T-helper 2 cell (primary cell): Measurements from ENCODE around the gene CCDC192.
"Not testable (repeated sequence)": the region's sequence is repeated elsewhere in the genome, so short reads cannot be mapped to it uniquely, and the experiment has no call there.

Source experiments
- DNase-seq, 5 experiments: peaks; one replicate each; pipeline versions ENCODE4 v3.0.0 to v3.0.0-alpha.2; 2012 to 2022

Gene CCDC192

DNA sequence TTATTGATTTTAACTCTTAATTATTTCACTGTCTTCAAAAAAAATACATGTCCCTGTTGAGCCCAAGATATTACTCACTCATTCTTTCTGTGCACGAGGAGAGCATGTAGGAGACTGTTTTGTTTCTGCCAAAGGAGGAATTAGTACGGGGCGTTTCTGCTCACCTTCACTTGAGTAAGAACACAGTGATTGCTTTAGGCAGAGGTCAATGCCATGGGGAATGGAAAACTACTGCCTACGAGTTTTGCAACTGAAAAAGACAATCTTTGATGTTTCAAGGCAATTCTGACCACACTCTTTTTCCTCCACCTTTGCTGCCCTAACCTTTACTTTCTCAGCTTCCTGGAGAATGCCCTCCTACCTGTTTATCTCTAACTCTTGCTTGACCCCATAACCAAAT, 109.4 kb downstream of the CCDC192 start:
- no peak for DNase-seq

DNA sequence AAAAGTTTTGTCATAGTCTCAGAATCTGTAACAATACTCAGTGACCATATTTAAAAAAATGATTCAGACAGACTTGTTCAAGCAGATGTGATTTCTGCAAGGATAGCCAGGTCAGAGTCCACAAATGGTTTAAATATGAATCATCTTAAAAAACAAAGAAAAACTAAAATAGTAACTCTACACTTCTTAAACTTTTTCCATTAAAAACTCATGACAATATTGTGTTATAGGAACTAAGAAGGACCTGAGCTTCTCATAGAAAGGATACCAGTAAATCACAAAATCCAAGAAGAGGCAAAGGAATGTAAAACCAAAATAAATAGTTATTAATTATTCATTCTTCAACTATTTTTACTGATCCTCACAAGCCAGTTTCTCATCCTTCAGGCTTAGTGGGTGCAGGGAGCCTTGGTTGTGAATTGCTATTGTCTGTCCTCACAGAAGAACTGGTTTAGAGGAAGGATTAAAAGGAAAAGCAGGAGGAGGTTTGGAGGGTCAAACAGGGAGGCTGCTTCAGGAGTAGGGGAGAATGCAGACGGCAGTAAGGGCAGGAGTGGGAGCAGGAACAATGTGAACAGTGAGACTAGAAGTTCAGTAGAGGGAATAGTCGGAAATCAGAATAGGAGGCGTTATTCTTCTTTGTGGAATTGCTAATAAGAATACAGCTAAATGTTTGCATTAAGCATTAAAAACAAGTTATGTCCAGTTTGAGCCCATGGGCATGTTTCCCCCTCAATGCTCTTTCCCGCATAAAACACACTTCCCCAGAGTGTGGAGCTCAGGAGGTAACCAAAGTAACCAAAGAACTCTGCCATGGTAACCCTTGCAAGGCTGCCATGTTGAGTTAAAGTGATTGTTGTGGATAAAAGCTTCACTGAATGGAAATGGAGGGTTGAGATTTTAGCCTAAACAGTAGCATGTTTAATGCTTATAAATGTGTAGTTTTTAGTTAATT, 110.7 kb downstream of the CCDC192 start:
- no peak for DNase-seq

DNA sequence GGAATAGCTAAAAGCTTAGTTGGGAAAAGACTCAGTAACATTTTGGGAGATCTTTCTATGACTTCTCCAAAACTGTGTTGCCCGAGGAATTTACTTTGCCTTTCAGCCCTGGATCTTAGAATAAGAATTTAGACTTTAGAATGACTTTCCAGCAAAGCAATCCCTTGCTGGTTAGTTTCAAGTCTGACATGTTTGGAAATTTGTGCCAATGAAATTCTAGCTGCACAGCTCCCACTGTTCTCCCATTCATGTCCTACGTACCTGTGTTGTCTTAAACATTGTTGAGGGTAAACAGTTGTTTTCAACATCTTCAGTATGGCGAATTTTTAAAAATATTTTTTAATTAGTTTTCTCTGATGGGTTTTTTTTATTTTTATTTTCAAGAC, 111.4 kb downstream of the CCDC192 start:
- DNase-seq: no peak

DNA sequence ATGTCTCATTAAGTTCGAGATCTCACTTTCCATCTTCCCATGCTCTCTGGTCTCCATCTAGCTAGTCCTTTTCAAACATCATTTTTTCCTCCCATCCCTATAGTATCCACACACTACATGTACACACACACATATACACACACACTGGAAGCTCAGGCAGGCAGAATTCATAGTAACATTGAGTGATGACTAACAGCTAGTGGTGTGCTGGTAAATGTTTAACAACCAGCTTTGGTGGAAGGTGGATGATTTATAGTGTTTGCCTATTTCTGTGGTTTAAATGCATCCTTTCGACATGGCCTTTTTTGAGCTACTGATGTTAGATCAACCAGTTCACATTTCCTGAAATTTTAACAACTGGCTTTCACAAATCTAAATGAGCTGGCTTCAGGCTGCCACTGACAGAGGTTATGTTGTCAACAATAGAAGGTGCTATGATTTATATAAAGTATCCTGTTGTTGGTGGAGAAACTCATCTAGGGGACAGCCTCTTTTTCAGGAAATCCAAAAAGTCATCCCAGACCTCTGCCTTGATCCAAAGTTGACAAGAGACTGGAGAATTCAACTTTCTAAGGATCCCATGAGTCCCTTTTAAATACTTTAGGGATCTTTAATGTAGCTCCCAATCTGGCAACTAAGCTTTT, 117.8 kb downstream of the CCDC192 start:
- no peak for DNase-seq

DNA sequence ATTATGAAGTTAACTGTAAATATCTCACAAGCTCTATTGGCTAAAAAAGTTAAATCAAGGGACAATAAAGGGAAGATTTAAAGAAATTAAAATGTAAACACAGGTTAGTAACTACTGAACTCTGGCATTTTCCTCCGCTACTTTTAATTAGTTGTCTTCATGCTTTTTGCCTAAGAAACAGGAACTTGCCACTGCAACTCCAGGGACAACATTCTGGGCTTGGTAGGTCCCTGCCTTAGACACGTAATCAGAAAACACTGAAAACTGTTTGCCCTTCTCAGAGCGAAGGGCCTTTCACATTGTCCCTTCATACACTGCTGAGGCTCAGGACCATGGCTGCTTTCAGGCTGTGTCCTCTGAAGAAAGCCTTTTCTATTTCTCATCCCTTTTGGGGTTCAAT, 118.7 kb downstream of the CCDC192 start:
- no peak for DNase-seq

DNA sequence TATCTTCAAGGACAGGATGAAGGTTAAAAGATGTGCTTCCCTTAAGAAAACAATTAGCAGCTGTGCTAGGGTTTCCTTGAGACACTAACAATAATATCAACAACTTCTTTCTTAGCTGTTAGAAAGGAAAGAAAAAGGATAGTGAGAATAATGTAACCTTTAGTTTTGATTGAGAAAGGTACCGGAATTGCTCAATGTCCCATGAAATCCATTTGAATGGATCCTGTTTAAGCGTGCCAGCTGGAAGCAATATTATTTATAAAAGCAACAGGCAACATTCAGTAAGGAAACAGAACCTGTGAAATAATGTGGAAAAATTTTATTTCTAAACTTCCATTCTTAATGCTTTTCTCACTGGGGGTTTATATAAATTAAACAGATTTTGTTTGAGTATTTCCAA, 120.9 kb downstream of the CCDC192 start:
- DNase-seq: no peak

DNA sequence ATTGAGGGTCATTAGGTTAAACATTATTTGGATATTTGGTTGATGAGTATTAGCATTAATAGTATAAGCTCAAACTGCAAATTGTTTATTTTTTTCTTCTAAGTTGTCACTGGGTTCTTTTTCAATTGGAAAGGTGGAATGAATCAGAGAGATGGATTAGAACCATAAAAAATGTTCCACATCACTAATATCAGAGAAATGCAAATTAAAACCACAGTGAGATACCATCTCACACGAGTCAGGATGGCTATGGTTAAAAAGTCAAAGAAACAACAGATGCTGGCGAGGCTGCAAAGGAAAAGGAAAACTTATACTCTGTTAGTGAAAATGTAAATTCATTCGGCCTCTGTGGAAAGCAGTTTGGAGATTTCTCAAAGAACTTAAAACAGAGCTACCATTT, 122.8 kb downstream of the CCDC192 start:
- no peak for DNase-seq

DNA sequence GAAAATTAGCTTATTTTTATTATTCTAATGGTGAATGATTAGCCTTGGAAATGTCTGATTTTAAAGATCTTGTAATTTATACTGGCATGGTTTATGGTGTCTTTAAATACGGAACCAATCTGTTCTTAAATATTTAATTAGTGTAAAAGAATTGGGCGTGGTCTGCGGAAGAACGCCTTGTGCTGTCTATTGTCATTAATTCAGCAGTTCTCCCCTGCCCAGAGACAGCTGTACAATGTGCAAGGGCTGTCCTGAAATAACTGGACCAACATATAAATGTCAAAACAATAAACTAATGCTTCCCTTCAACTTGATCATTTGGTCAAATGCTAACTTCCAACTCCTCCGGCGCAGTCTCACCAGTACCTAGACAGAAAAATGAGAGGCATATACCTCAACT, 124.3 kb downstream of the CCDC192 start:
- no peak for DNase-seq

DNA sequence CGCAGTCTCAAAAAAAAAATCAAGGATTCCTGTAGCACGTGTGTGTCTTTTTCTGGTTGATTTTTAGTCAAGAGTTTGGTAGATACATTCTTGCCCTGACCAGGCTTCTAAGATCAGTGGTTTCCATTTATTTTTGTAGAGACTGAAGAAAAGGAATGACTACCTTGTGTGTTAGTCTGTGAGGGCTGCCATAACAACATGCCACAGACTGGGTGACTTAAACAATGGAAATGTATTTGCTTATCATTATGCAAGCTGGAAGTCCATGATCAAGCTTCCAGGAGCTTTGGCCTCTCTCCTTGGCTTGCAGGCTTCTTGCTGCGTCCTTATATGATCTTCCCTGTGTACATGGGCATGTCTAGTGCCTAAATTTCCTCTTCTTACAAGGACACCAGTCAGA, 127.0 kb downstream of the CCDC192 start:
- no peak for DNase-seq

DNA sequence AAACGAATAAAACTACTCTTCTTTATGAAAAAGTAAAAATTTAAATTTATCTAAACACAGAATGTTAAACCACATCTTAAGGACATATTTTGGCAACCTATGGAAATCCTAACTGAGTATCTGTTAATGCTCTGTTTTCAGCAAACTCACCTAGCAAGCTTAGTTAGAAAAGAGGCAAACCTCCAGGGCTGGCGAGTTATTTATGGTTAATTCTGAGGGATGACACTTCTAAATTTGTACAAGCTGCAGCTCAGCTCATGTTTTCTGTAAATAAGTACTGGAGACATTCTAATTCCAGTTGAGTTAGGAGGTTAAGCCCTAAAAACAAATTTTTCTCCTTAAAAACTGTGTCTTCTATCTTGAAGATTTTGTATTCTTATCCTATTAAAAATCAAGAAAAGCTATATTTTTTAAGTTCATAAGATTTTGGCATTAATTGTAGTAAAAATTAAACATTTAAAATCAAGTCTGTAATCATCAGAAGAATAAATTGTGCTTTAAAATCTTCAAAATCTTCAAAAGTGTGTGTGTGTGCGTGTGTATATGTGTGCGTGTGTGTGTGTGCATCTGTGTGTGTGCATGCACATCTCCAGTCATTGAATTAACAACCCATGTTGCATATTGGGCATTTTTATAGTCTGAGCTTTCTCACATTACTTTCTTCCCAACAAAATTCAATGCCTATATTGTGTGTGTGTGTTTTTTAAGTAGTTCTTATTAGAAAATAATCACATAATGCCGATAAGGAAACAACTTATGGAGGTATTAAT, 127.8 kb downstream of the CCDC192 start:
- DNase-seq: no peak

DNA sequence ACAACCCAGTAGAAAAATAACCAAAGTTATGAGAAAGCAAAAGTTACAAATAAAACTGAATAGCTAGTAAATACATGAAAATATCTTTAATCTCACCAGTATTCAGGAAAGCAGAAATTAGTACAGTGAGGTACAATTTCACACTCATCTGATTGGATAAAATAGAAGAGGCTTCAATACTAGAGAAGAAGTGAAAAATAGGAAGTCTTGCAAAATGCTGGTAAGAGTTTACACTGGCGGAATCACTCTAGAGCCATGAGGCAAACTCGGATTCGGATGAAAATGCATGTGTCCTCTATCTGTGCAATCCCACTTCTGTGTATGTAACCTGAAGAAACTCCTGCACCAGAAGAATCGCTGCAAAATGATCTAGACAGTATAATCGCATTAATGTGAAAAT, 128.9 kb downstream of the CCDC192 start:
- DNase-seq: no peak

DNA sequence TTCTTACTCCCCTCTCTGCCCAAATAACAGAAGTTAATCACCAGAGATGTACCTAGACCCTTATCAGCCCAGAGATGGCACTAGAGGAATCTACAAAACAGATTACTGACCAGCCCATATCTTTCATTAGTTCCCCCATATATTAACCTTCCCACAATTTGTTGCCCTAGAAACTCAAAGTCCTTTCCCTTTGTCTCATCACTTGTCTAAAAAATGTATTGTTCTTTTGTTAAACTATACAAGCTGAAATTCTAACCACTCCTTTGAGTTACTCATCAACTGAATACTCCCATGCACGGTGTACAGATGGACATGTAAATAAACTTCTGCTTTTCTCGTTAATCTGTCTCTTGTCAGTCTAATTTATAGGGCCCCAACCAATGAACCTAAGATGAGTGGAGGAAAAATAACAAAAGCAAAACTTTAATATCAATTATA, 130.9 kb downstream of the CCDC192 start:
- DNase-seq: no peak

DNA sequence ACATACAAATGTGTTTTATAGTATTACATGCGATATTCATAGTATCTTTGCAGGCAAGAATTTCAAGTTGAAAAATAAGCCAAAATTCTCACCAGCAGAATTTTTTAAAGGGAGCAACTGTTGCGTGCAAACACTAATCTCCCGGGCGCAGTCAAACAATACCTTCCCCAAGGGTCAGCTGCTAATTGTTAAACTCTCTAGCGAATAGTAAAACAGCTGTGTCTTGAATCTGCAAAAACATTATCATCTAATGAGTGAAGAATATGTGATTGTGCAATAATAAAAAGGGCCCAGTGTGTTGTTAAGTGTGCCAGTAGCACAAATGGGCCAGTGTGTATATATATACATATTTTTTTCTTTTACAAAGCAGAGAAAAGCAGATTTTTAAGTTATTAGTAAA, 131.4 kb downstream of the CCDC192 start:
- DNase-seq: no peak

DNA sequence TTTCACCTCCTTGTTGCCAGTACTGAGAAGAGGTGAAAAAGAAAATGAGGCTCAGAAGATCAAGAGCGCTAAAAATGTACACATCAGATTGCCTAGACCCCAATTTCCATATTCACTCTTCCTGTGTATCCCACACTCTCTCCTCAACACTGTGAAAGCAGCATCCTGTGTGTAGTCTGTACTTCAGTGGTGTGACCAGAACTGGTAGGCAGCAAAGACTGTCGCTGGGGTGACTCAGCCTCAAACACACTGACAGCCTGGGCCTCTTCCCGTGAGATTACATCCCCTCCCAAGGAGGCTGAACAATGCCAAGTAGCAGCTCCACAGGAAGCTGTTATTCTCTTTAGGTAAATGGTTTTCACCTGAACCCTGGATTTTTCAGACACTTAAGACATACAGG, 135.5 kb downstream of the CCDC192 start:
- no peak for DNase-seq

DNA sequence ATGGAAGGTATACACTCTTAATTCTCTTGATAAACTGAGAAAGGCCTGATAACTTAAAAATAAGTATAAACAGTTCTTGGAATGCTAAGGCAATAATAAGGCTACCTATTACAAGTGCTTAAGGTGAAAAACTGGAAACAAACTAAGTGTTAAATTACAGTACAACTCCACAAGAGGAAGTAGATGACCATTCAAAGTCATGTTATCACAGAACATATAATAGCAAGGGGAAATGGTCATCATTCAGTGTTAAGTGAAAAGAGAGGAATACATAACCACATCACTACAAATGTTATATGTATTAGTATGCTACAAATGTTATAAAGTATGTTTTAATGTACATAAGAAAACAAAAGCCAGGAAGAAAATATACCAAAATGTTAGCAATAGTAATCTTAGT, 135.9 kb downstream of the CCDC192 start:
- DNase-seq: no peak

DNA sequence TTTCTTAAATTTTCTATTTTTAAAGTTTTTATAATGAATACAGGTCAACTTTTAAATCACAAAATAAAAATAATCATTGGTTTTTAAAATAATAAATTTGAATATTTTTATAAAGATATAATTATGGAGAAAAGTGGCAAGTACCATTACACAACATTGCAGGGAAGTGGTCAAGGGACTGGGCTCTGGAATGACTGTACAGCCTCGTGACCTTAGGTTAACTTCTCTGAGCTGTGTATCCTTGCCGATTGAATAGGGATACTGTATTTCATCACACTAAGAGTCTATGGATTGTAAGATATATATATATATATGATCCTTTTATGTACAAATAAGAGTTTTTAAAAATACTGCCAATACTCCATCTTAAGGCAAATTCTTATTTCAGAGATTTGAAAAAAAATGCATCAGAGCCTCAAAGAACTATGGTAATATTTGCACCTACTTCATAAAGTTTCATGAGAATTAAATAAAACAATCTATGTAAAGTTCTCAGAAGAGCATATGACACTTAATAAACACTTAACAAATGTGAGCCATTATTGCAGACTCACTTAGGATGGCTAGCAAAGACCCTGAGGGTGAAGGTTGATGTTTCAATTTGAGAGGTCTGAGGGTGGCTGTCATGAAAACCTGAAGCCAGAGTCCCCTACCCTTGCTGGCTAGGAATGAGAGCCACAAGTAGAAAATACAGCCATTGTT, 136.5 kb downstream of the CCDC192 start:
- DNase-seq: no peak

DNA sequence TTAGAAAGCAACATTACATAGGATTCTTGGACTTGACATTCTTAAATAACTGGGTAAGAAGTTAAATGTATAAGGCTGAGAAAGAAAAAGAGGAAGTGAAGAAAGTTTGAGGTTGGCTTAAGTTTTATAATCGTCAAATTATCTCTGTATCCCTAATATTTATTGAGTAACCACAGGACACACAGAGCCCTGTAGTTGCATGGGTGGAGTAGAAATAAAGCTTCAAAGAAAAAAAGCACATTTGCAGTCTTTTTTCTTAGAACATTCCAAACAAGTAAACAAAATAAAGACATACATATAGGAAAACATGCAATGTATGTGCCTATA, 137.0 kb downstream of the CCDC192 start:
- no peak for DNase-seq

DNA sequence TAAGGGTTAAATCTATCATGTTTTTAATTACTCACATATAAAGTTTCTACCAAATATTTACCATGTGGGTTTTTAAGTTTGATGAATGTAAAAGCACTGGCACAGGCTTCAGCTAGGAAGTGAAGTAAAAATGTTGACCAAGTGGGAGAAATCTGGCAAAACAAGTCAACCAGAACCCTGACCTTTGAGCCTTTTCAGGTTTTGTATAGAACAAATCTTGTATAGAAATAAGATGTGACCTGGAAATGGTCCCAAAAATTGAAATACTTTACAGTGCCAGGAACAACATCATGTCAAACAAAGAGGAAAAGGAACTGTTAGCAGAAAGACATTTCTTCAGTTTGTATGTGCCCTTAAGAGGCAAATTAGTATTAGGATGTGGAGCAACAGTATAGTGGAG, 137.6 kb downstream of the CCDC192 start:
- no peak for DNase-seq

DNA sequence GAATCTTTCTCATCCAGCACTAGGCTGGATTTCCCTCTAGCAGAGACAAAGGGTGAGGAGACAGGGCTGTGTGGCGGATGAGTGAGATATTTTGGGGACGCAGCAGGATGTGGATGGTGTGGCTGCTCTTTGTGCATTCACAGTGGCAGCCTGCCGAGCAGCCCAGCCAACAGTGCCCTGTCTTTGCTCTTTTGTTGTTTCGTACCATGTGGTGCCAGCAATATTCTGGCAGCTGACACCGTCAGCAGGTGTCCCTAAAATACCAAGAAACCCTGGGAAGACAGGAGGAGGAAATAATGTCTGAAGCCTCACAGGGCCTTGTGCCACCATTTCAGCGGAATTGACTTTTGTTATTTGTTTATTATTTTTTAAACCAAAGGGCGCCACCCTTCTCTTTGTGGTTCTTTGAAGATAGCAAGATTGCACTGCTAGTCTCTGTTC, 141.4 kb downstream of the CCDC192 start:
- no peak for DNase-seq

DNA sequence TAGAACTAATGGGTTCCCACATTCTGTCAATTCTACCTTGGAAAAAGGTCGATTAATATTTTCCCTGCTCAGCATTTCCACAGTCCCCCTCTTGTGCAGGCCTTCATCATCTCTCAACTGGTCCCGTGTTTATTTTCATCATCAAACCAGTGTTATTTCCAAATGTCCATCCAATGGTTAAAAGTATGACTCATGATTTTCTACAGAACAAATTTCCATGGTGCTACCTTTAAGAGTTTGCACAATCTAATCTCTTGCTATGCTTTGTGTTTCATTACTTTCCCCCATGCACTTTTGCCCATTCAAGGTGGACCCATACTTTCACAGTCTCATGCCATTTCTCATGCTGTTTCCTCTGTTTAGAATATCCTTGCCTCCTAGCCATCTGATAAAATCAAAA, 143.7 kb downstream of the CCDC192 start:
- DNase-seq: no peak

DNA sequence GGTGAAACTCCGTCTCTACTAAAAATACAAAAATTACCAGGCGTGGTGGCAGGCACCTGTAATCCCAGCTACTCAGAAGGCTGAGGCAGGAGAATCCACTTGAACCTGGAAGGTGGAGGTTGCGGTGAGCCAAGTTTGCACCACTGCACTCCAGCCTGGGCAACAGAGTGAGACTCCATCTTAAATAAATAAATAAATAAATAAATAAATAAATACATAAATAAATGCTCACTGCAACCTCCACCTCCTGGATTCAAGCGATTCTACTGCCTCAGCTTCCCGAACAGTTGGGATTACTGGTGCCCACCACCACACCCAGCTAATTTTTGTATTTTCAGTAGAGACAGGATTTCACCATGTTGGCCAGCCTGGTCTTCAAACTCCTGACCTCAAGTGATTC, 144.4 kb downstream of the CCDC192 start:
- not testable (repeated sequence) for DNase-seq

DNA sequence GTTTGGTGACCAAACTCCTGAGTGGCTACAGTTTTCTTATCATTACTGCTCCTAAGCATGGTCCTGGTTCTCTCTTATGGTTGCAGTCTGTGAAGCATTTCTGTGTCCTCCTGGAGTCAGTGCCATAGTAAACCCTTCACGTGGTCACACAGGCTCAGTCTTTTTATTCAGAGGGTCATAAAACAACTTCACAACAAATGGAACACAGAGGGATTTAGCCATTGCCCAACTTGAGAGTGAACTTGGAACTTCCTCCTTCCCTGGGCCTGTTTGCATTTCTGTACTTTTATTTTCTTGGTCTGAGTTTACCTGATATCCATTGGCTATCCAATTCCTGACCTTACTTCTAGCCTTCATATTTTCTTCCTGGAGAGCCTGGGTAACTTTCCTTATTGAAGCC, 144.9 kb downstream of the CCDC192 start:
- no peak for DNase-seq

DNA sequence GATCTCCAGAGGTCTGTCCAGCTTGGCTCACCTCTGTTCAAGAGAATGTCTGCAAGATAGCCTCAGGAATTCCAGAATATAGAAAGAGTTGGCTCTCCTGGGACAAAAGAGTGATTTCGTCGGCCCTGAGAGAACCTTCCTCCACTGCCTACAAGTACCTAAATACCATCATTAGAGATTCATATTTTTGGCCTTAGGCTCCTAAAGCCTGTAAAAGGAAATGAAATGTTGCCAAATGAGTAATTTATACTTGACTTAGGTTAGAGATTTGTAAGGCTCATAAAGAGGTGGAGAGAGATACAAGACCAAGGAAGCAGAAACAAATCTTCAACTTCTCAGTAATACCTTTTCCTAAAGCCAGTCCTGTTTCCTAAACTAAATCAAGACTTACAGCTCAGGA, 146.2 kb downstream of the CCDC192 start:
- DNase-seq: no peak
